SK-N-DZ (cell line): ENCODE data around the gene ESRRA.

Experiments used
- DNase-seq: peaks from one replicate; pipeline ENCODE4 v3.0.0-alpha.2; 2015; ENCODE audit warnings: low spot score

ESRRA gene

GRCh38 chr11:64275031-64275800 lies 30.1 kb upstream of the ESRRA start:
- DNase-seq: no peak

- DNase-seq: no peak
Observed at GRCh38 chr11:64275841-64276240, 29.5 kb upstream of the ESRRA start.

GRCh38 chr11:64276653-64277431 lies 28.5 kb upstream of the ESRRA start:
- DNase-seq: no peak

GRCh38 chr11:64278576-64279190 lies 26.6 kb upstream of the ESRRA start:
- no peak for DNase-seq

GRCh38 chr11:64281957-64282770 lies 23.2 kb upstream of the ESRRA start:
- no peak for DNase-seq

- DNase-seq: no peak
Observed at GRCh38 chr11:64283092-64283491, 22.2 kb upstream of the ESRRA start.

- DNase-seq: peak; percentile 92
Observed at GRCh38 chr11:64284048-64284961, 21.0 kb upstream of the ESRRA start, which contains the start of gene BAD. Gene BAD (minus strand): TSS chr11:64284665. CDS start chr11:64284368, 297 bp downstream.

- peak; percentile 76 for DNase-seq
Observed at GRCh38 chr11:64284962-64285884, 20.1 kb upstream of the ESRRA start, which contains the start of gene GPR137. Gene GPR137 (plus strand): TSS chr11:64285848. CDS start chr11:64286525, 677 bp downstream.

- no peak for DNase-seq
Observed at GRCh38 chr11:64285885-64286800, 19.2 kb upstream of the ESRRA start.

- no peak for DNase-seq
Observed at GRCh38 chr11:64286801-64287159, 18.5 kb upstream of the ESRRA start.

GRCh38 chr11:64287676-64288352 lies 17.5 kb upstream of the ESRRA start:
- no peak for DNase-seq

- no peak for DNase-seq
Observed at GRCh38 chr11:64288353-64288750, 17.0 kb upstream of the ESRRA start.

- no peak for DNase-seq
Observed at GRCh38 chr11:64289002-64289564, 16.2 kb upstream of the ESRRA start.

GRCh38 chr11:64290352-64291261 lies 14.7 kb upstream of the ESRRA start:
- no peak for DNase-seq

GRCh38 chr11:64291262-64291751 lies 14.0 kb upstream of the ESRRA start, which contains the start of gene KCNK4:
Gene KCNK4 (plus strand): TSS chr11:64291302. CDS start chr11:64293019, 1,717 bp downstream.
- DNase-seq: no peak
